Neural cell (in vitro differentiated cells): ENCODE measurements around the gene SLC4A5. TPM values are rescaled to one million over a fixed set of nuclear protein-coding genes. Genes with fewer than 3 reads are reported as not detected.

ENCODE experiments used
- H2AFZ ChIP-seq: fragments of 200-600, 300-800 bp; sonication (generic), shearing (Covaris generic); 2 replicates; pipeline ENCODE4 v1.6.0; 2014; ENCODE audit warnings: low read depth, mild to moderate bottlenecking, antibody characterized with exemption, low read length, moderate library complexity
- H3F3A ChIP-seq: fragments of 200-600 bp; shearing (Covaris generic); 2 replicates; pipeline ENCODE4 v1.6.1; 2016; ENCODE audit warnings: mild to moderate bottlenecking, moderate library complexity, mixed read lengths, antibody characterized with exemption, low read length; ENCODE audit not compliant: insufficient read depth, poor library complexity, severe bottlenecking
- H3K27ac ChIP-seq: fragments of 200-600, 300-800 bp; sonication (generic), shearing (Covaris generic); 2 replicates; pipeline ENCODE4 v1.5.1; 2014; ENCODE audit warnings: mild to moderate bottlenecking, low read length, moderate library complexity
- H3K27me3 ChIP-seq: fragments of 300-800, 200-600 bp; sonication (generic), shearing (Covaris generic); 2 replicates; pipeline ENCODE4 v1.6.0; 2014; ENCODE audit warnings: mild to moderate bottlenecking, low read depth, low read length, moderate library complexity; ENCODE audit not compliant: insufficient read depth
- H3K36me3 ChIP-seq: fragments of 300-800, 200-600 bp; sonication (generic), shearing (Covaris generic); 2 replicates; pipeline ENCODE4 v1.5.1; 2014; ENCODE audit warnings: mild to moderate bottlenecking, antibody characterized with exemption, low read length, moderate library complexity; ENCODE audit not compliant: insufficient read depth
- H3K4me2 ChIP-seq: fragments of 300-800, 200-600 bp; sonication (generic), shearing (Covaris generic); 2 replicates; pipeline ENCODE4 v1.6.0; 2014; ENCODE audit warnings: mild to moderate bottlenecking, low read length
- H3K4me3 ChIP-seq: fragments of 300-800, 200-600 bp; sonication (generic), shearing (Covaris generic); 2 replicates; pipeline ENCODE4 v1.5.1; 2014; ENCODE audit warnings: mild to moderate bottlenecking, low read length, moderate library complexity
- H3K79me2 ChIP-seq: fragments of 200-600 bp; shearing (Covaris generic); replicated peaks from 2 replicates; pipeline ENCODE4 v1.6.0; 2014; ENCODE audit warnings: mild to moderate bottlenecking, low read length, moderate library complexity; ENCODE audit not compliant: insufficient read depth
- H3K9ac ChIP-seq: fragments of 300-800, 200-600 bp; sonication (generic), shearing (Covaris generic); 2 replicates; pipeline ENCODE4 v1.6.1; 2016; ENCODE audit warnings: mild to moderate bottlenecking, low read length, mixed read lengths
- H3K9me2 ChIP-seq: fragments of 200-600 bp; shearing (Covaris generic); 2 replicates; pipeline ENCODE4 v1.6.1; 2016; ENCODE audit warnings: mild to moderate bottlenecking, low read length, mixed read lengths; ENCODE audit not compliant: insufficient read depth
- H3K9me3 ChIP-seq: fragments of 200-600, 300-800 bp; sonication (generic), shearing (Covaris generic); 2 replicates; pipeline ENCODE4 v1.6.1; 2016; ENCODE audit warnings: mild to moderate bottlenecking, mixed run types, low read length, moderate library complexity, mixed read lengths
- H4K20me1 ChIP-seq: fragments of 200-600 bp; shearing (Covaris generic); 2 replicates; pipeline ENCODE4 v1.6.1; 2016; ENCODE audit warnings: mild to moderate bottlenecking, mixed run types; ENCODE audit not compliant: insufficient read depth
- CTCF ChIP-seq: fragments of 450-650 bp; IDR thresholded peaks from 2 replicates; pipeline ENCODE4 v1.5.1; 2014; ENCODE audit warnings: antibody characterized with exemption, mild to moderate bottlenecking, moderate library complexity; ENCODE audit not compliant: poor library complexity, severe bottlenecking
- EP300 ChIP-seq: fragments of 450-650 bp; conservative IDR thresholded peaks from 2 replicates; pipeline ENCODE4 v1.6.1; 2014; ENCODE audit warnings: antibody characterized with exemption, mild to moderate bottlenecking, moderate library complexity; ENCODE audit not compliant: poor library complexity, severe bottlenecking
- EZH2 ChIP-seq: fragments of 200-600, 300-800 bp; shearing (Covaris generic), sonication (generic); IDR thresholded peaks from 2 replicates; pipeline ENCODE4 v1.6.1; 2014; ENCODE audit warnings: antibody characterized with exemption, low read length, borderline replicate concordance, mild to moderate bottlenecking; ENCODE audit not compliant: insufficient read depth, poor library complexity, severe bottlenecking
- MXI1 ChIP-seq: fragments of 450-650 bp; conservative IDR thresholded peaks from 2 replicates; pipeline ENCODE4 v1.6.1; 2014; ENCODE audit warnings: antibody characterized with exemption, mild to moderate bottlenecking; ENCODE audit not compliant: poor library complexity, severe bottlenecking
- POLR2AphosphoS5 ChIP-seq: IDR thresholded peaks from 2 replicates; pipeline ENCODE4 v1.6.1; 2012
- RAD21 ChIP-seq: fragments of 450-650 bp; conservative IDR thresholded peaks from 2 replicates; pipeline ENCODE4 v1.6.1; 2014; ENCODE audit warnings: antibody characterized with exemption, mild to moderate bottlenecking, moderate library complexity
- REST ChIP-seq: IDR thresholded peaks from 2 replicates; pipeline ENCODE4 v1.6.1; 2012; ENCODE audit warnings: borderline replicate concordance
- SMC3 ChIP-seq: fragments of 450-650 bp; conservative IDR thresholded peaks from 2 replicates; pipeline ENCODE4 v1.6.1; 2014; ENCODE audit warnings: antibody characterized with exemption, mild to moderate bottlenecking, moderate library complexity; ENCODE audit not compliant: poor library complexity
- TAF1 ChIP-seq: IDR thresholded peaks from 2 replicates; pipeline ENCODE4 v1.6.1; 2012; ENCODE audit warnings: low read depth
- polyA plus RNA-seq: library from polyadenylated mRNA; depleted of rRNA; stranded (reverse); fragments of >200 nt; gene quantifications from 2 replicates; pipeline ENCODE4 v1.2.3, GENCODE V29; 2014

The SLC4A5 gene
- polyA plus RNA-seq, 1 donor from 2014 or later: 3.9 TPM

GRCh38 chr2:74333175-74333574, 10.0 kb downstream of the SLC4A5 start:
- no peaks in the 10 kb centered on the region for H3F3A ChIP-seq
- no peaks in the 10 kb centered on the region for H3K36me3 ChIP-seq
- H3K27ac ChIP-seq: no peak overlapping the region
- H3K4me2 ChIP-seq: no peak overlapping the region
- H4K20me1 ChIP-seq: no peaks in the 10 kb centered on the region
- H3K9me3 ChIP-seq: no peaks in the 10 kb centered on the region
- H2AFZ ChIP-seq: no peak overlapping the region
- H3K9ac ChIP-seq: no peak overlapping the region
- no peaks in the 10 kb centered on the region for H3K27me3 ChIP-seq
- no peaks in the 10 kb centered on the region for H3K79me2 ChIP-seq
- H3K9me2 ChIP-seq: no peaks in the 10 kb centered on the region
- H3K4me3 ChIP-seq: no peak overlapping the region
- TF ChIP-seq CTCF (peak; percentile 27), SMC3 (peak; percentile 26), RAD21 (peak; percentile 31), EP300 (no peak)

GRCh38 chr2:74332550-74333174, 10.6 kb downstream of the SLC4A5 start:
- H3K4me2 ChIP-seq: no peak overlapping the region
- no peaks in the 10 kb centered on the region for H3K79me2 ChIP-seq
- H3K9me3 ChIP-seq: no peaks in the 10 kb centered on the region
- no peaks in the 10 kb centered on the region for H3K27me3 ChIP-seq
- no peaks in the 10 kb centered on the region for H4K20me1 ChIP-seq
- H3K9me2 ChIP-seq: no peaks in the 10 kb centered on the region
- no peak overlapping the region for H3K9ac ChIP-seq
- H3F3A ChIP-seq: no peaks in the 10 kb centered on the region
- H2AFZ ChIP-seq: no peak overlapping the region
- H3K27ac ChIP-seq: no peak overlapping the region
- H3K36me3 ChIP-seq: no peaks in the 10 kb centered on the region
- no peak for TF ChIP-seq SMC3
- TF ChIP-seq RAD21: no peak
- TF ChIP-seq MXI1: no peak
- no peak for TF ChIP-seq EP300
- no peak for TF ChIP-seq EZH2
- no peak for TF ChIP-seq CTCF
- TF ChIP-seq REST: no peak
- TF ChIP-seq POLR2AphosphoS5: no peak
- TF ChIP-seq TAF1: no peak
- H3K4me3 ChIP-seq: no peak overlapping the region
